K562 (cell line): ENCODE data around the gene PREP. TPM values are rescaled to one million over a fixed set of nuclear protein-coding genes. Genes with fewer than 3 reads are reported as not detected.

Experiments used
- ATAC-seq: fragments of 200-7000 bp; cut with Tn5 transposase; 3 replicates; pipeline ENCODE4 v1.9.1; 2020; ENCODE audit warnings: moderate library complexity
- BruUV-seq: library from RNA; stranded (reverse); fragments of 400-500 nt; replicated peaks from 2 replicates; lab custom pipeline; 2021; lab: Mats Ljungman, UMichigan
- CTCF ChIA-PET: fragments of 300-600 bp; formaldehyde crosslinking; extraction: SDS; loops from one replicate; lab custom pipeline; 2021; ENCODE audit warnings: low intra/inter-chr PET ratio; lab: Yijun Ruan, JAX
- POLR2A ChIA-PET: fragments of 300-600, 350-650 bp; sonication (Branson Sonifier 250); formaldehyde crosslinking; extraction: SDS; loops from one replicate; lab custom pipeline; 2021; ENCODE audit warnings: antibody characterized with exemption, inconsistent platforms; lab: Yijun Ruan, JAX
- DNase-seq, 4 experiments: peaks; one replicate each; pipeline versions ENCODE4 v3.0.0 to v3.0.0-alpha.2; 2011 to 2018; ENCODE audit warnings: low spot score in 3 of 4, mixed read lengths in 3 of 4; ENCODE audit errors: extremely low read depth in 1 of 4
- FAIRE-seq: peaks from 2 replicates; lab custom pipeline; 2011; peaks lifted over from hg19 to GRCh38; lab: Jason Lieb, UNC
- H2AFZ ChIP-seq: 2 replicates; pipeline ENCODE4 v1.6.0; 2011; ENCODE audit warnings: low read depth, low read length, control low read depth, inconsistent platforms
- H3K27ac ChIP-seq: fragments of 200-600 bp; 3 replicates; pipeline ENCODE4 v1.8.0; 2011; ENCODE audit warnings: low read depth, mild to moderate bottlenecking, control low read depth, inconsistent platforms, low read length, moderate library complexity, mixed read lengths; ENCODE audit errors: extremely low read depth
- H3K27me3 ChIP-seq, 2 experiments: fragments of 300-600 bp in 1 of 2; 2 replicates in 1 of 2; 3 replicates in 1 of 2; pipeline versions ENCODE4 v1.6.0 to v1.8.0; 2011; ENCODE audit warnings: inconsistent platforms in 2 of 2, low read length in 2 of 2, mild to moderate bottlenecking in 1 of 2, mixed read lengths in 1 of 2, moderate library complexity in 1 of 2; ENCODE audit not compliant: control insufficient read depth in 2 of 2, insufficient read depth in 2 of 2
- H3K36me3 ChIP-seq: fragments of 300-600 bp; 3 replicates; pipeline ENCODE4 v1.8.0; 2011; ENCODE audit warnings: mild to moderate bottlenecking, low read length, inconsistent platforms; ENCODE audit not compliant: control insufficient read depth, insufficient read depth
- H3K4me1 ChIP-seq, 2 experiments: fragments of 200-600 bp in 1 of 2; replicated peaks in 1 of 2; 2 replicates in 1 of 2; 3 replicates in 1 of 2; pipeline versions ENCODE4 v1.5.1 to v1.8.0; 2011; ENCODE audit warnings: inconsistent platforms in 2 of 2, low read length in 2 of 2, mild to moderate bottlenecking in 1 of 2, mixed read lengths in 1 of 2, moderate library complexity in 1 of 2; ENCODE audit not compliant: control insufficient read depth in 2 of 2, insufficient read depth in 2 of 2
- H3K4me2 ChIP-seq: 2 replicates; pipeline ENCODE4 v1.6.1; 2011; ENCODE audit warnings: low read length, control low read depth, inconsistent platforms, mixed read lengths; ENCODE audit not compliant: insufficient read depth
- H3K4me3 ChIP-seq: fragments of 200-600 bp; sonication (generic), shearing (Covaris generic); 2 replicates; pipeline ENCODE4 v1.5.1; 2016; ENCODE audit warnings: control low read depth, inconsistent platforms
- H3K79me2 ChIP-seq: fragments of 200-600 bp; 3 replicates; pipeline ENCODE4 v1.8.0; 2011; ENCODE audit warnings: low read length, inconsistent platforms; ENCODE audit not compliant: control insufficient read depth, insufficient read depth
- H3K9ac ChIP-seq, 2 experiments: 2 replicates each; pipeline versions ENCODE4 v1.6.0 to v1.6.1; 2011; ENCODE audit warnings: low read depth in 2 of 2, low read length in 2 of 2, control low read depth in 1 of 2, inconsistent platforms in 1 of 2, mild to moderate bottlenecking in 1 of 2, mixed read lengths in 1 of 2; ENCODE audit not compliant: insufficient read depth in 1 of 2
- H3K9me1 ChIP-seq: one replicate; pipeline ENCODE4 v1.6.0; 2011; ENCODE audit warnings: inconsistent platforms, mild to moderate bottlenecking, low read length, moderate library complexity; ENCODE audit not compliant: control insufficient read depth, insufficient read depth
- H3K9me3 ChIP-seq: replicated peaks from 2 replicates; pipeline ENCODE4 v1.5.1; 2011; ENCODE audit warnings: low read depth, low read length, inconsistent platforms; ENCODE audit not compliant: control insufficient read depth, insufficient read depth
- H4K20me1 ChIP-seq: replicated peaks from 2 replicates; pipeline ENCODE4 v1.6.1; 2011; ENCODE audit warnings: low read length, inconsistent platforms, mixed read lengths; ENCODE audit not compliant: control insufficient read depth, insufficient read depth
- CEBPG ChIP-seq, 3 experiments: fragments of 200-800 bp in 1 of 3; sonication (Bioruptor generic) in 1 of 3; sonication (generic) in 1 of 3; formaldehyde crosslinking in 1 of 3; IDR thresholded peaks in 2 of 3; conservative IDR thresholded peaks in 1 of 3; 2 replicates each; pipeline versions ENCODE4 v1.6.1 to v1.8.0; 2016 to 2022; ENCODE audit warnings: missing compliant biosample characterization in 2 of 3, missing genetic modification characterization in 2 of 3, mild to moderate bottlenecking in 1 of 3, missing genetic modification reagents in 1 of 3
- HNRNPLL ChIP-seq: fragments of 200-400 bp; formaldehyde crosslinking; IDR thresholded peaks from 2 replicates; pipeline ENCODE4 v1.6.1; 2017; ENCODE audit warnings: low read length, low read depth, mild to moderate bottlenecking; ENCODE audit not compliant: poor library complexity, severe bottlenecking
- HNRNPUL1 ChIP-seq: fragments of 200-400 bp; formaldehyde crosslinking; IDR thresholded peaks from 2 replicates; pipeline ENCODE4 v1.6.1; 2017; ENCODE audit warnings: low read length
- KLF1 ChIP-seq: fragments of 450-650 bp; IDR thresholded peaks from 2 replicates; pipeline ENCODE4 v1.6.1; 2016; ENCODE audit warnings: missing genetic modification characterization, missing compliant biosample characterization
- MAFG ChIP-seq: fragments of 450-650 bp; conservative IDR thresholded peaks from 2 replicates; pipeline ENCODE4 v1.6.1; 2016; ENCODE audit warnings: missing genetic modification characterization, missing compliant biosample characterization
- NFIX ChIP-seq: fragments of 250-450 bp; sonication (Bioruptor Pico); IDR thresholded peaks from 2 replicates; pipeline ENCODE4 v1.4.0; 2020; ENCODE audit warnings: low read depth, mild to moderate bottlenecking, moderate library complexity
- NR2C1 ChIP-seq, 2 experiments: fragments of 450-650 bp; IDR thresholded peaks; 2 replicates each; pipeline ENCODE4 v1.6.1; 2017; ENCODE audit warnings: mild to moderate bottlenecking in 2 of 2, antibody characterized with exemption in 1 of 2, inconsistent platforms in 1 of 2, missing compliant biosample characterization in 1 of 2, missing genetic modification characterization in 1 of 2
- PTTG1 ChIP-seq: fragments of 450-650 bp; IDR thresholded peaks from 2 replicates; pipeline ENCODE4 v1.6.1; 2016; ENCODE audit warnings: low read depth, mild to moderate bottlenecking, missing genetic modification characterization, missing compliant biosample characterization
- REST ChIP-seq, 2 experiments: fragments of 450-650 bp; formaldehyde crosslinking in 1 of 2; IDR thresholded peaks; 2 replicates each; pipeline versions ENCODE4 v1.4.0 to v1.6.1; 2014 to 2020; ENCODE audit warnings: mild to moderate bottlenecking in 2 of 2, borderline replicate concordance in 1 of 2, low read depth in 1 of 2
- ZNF449 ChIP-seq: fragments of 250-450 bp; sonication (Bioruptor Pico); IDR thresholded peaks from 2 replicates; pipeline ENCODE4 v1.8.0; 2022; ENCODE audit warnings: moderate library complexity, mild to moderate bottlenecking, inconsistent platforms
- WGBS: fragments of 100-300 bp; shearing (Covaris generic); methylation state at CpG from one replicate; pipeline ENCODE4 v1.1.6; 2016; ENCODE audit warnings: low coverage, mixed read lengths; ENCODE audit not compliant: insufficient coverage; ENCODE audit errors: missing lambda C conversion rate; 5-methylcytosine and 5-hydroxymethylcytosine counted together
- in situ Hi-C: fragments of 300-500 bp; cut with MboI; formaldehyde crosslinking; loops from 4 replicates; pipeline ENCODE4 v1.15.0; 2018; ENCODE audit warnings: inconsistent platforms, mixed read lengths
- intact Hi-C: fragments of 100-400 bp; cut with micrococcal nuclease; formaldehyde crosslinking; loops from 2 replicates; pipeline ENCODE4 v1.14.2; 2022
- polyA plus RNA-seq, 8 experiments: library from polyadenylated mRNA; depleted of rRNA in 4 of 8; stranded (reverse) in 5 of 8; unstranded in 3 of 8; fragments of >200 nt; fragmentation: Nextera tagmentation in 2 of 8; fragmentation: Illumina TruSeq in 1 of 8; extraction: Ambion mirVana in 2 of 8; extraction: Trizol in 1 of 8; gene quantifications; 2 replicates each; pipeline versions ENCODE4 v1.2.1 to v1.2.3, GENCODE V29; 2011 to 2014; ENCODE audit warnings: inconsistent platforms in 1 of 8, missing spikeins in 1 of 8
- total RNA-seq, 7 experiments: library from RNA; depleted of rRNA in 6 of 7; stranded (reverse); fragments of >200 nt in 6 of 7; fragmentation: Illumina TruSeq in 2 of 7; extraction: Trizol in 2 of 7; gene quantifications; 2 replicates each; pipeline versions ENCODE4 v1.2.1 to v1.2.3, GENCODE V29; 2011 to 2021; ENCODE audit warnings: low replicate concordance in 1 of 7

Gene PREP
- total and polyA plus RNA-seq, 9 of the 15 experiments (the other 6 are each of a cell fraction or from before 2014, with no cell fraction given): 14.1 to 60.8 (median 28.3) TPM

- no TSS peak for BruUV-seq
- H3K9me1 ChIP-seq: no peaks in the 10 kb centered on the region
- no peak overlapping the region for H3K9ac ChIP-seq
- DNase-seq: no peak
- TF ChIP-seq ZNF449 (CRISPR knock-in tag) (no peak), KLF1 (tag) (no peak), HNRNPLL (no peak), PTTG1 (tag) (no peak), NFIX (CRISPR knock-in tag) (no peak), MAFG (tag) (no peak), REST (IDR thresholded peaks at IDR 0.05; ENCODE audit: borderline replicate concordance) (no peak), REST (CRISPR knock-in tag; IDR thresholded peaks at IDR 0.05; ENCODE audit: low read depth) (no peak), NR2C1 (IDR thresholded peaks at IDR 0.05) (no peak), NR2C1 (tag; IDR thresholded peaks at IDR 0.05) (no peak), HNRNPUL1 (no peak), CEBPG (CRISPR knock-in tag; IDR thresholded peaks at IDR 0.05) (no peak), CEBPG (tag; conservative IDR thresholded peaks at IDR 0.05 in 1 of 2, IDR thresholded peaks at IDR 0.05 in 1 of 2) (no peak)
- TF ChIP-seq, all 486 proteins: peak for 0
- Histone ChIP-seq H3K27me3 (no peaks in the 10 kb centered on the region), H2AFZ (no peak overlapping the region), H3K4me2 (no peak overlapping the region), H3K9me3 (no peaks in the 10 kb centered on the region), H3K36me3 (peaks cover 66% of the 10 kb centered on the region), H3K79me2 (no peaks in the 10 kb centered on the region), H3K4me3 (no peak overlapping the region), H3K27ac (no peak overlapping the region), H3K4me1 (peaks cover 0 to 4% of the 10 kb centered on the region in 2 experiments; a peak in 1 of 5 replicates), H4K20me1 (no peaks in the 10 kb centered on the region)
- POLR2A ChIA-PET: no interaction called here
- no peak for FAIRE-seq
- CTCF ChIA-PET: no interaction called here
- intact Hi-C loops: no loop called here
- ATAC-seq: no peak
- WGBS: 93% methylated on average over 11 of the region's 11 CpGs
- in situ Hi-C loops: no loop called here
These were observed 38.6 kb downstream of the PREP start for GRCh38 chr6:105364243-105364642.
